ENCODE measurements around the gene ZBTB32. TPM values are rescaled to one million over a fixed set of nuclear protein-coding genes. Genes with fewer than 3 reads are reported as not detected.

The ZBTB32 gene
- total RNA-seq, 2 donors from 2014 or later = not detected

DNA sequence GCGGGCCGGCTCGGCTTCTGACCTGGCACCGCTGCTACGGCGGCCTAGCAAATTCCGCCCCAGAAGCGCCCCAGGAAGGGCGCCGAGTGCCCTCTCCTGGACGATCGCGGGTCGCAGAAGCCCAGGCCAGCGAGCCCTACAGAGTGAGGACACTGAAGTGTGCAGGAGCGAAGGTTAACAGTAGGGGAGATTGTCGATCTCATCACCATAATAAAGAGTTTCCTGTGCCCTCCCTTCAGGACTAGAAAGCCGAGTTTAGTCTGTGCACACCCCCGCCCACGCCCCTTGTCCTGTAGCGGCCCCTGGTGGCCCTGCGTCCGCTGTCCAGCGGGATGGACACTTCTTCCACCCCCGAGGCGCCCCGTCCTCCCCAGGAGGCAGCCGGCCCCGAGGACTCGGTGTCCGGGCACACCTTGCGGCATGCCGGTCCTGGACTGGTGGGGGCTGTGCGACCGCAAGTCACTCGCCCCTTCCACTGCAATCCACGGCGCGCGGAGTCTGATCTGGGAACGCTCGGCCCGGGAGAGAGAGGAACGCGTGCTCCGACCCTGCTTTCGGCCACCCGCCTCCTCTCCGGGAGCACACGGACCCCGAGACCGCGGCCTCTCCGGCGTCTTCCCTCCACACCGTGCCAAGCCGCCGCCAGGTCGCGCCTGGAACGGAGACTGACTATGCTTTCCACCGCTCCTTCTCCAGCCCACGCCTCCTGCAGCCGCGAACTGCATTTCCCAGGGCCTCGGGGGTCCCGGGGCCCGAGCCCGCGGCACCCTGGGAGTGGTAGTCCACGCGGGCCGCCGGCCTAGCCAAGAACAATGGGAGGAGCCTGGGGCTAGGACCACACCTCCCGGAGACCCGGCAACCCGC lies 12.7 kb downstream of the ZBTB32 start:
- DNase-seq (ENCODE audit: low spot score) (peak; percentile 88), ATAC-seq (ENCODE audit: insufficient number of reproducible peaks, low FRiP score, low read depth) (peak; percentile 91)
- Histone ChIP-seq H3K9me3 (no peaks in the 10 kb centered on the region), H3K36me3 (peaks cover 13% of the 10 kb centered on the region), H3K4me1 (ENCODE audit: control insufficient read depth in 1 of 2, low read depth in 2 of 2) (peaks cover 16 to 26% of the 10 kb centered on the region in 2 donors), H3K4me3 (peak overlapping the region; percentile 82), H3K27me3 (replicated peaks; ENCODE audit: insufficient read depth) (no peaks in the 10 kb centered on the region), H3K27ac (peak overlapping the region; percentile 60 to 74)
- TF ChIP-seq, protein P1, sequence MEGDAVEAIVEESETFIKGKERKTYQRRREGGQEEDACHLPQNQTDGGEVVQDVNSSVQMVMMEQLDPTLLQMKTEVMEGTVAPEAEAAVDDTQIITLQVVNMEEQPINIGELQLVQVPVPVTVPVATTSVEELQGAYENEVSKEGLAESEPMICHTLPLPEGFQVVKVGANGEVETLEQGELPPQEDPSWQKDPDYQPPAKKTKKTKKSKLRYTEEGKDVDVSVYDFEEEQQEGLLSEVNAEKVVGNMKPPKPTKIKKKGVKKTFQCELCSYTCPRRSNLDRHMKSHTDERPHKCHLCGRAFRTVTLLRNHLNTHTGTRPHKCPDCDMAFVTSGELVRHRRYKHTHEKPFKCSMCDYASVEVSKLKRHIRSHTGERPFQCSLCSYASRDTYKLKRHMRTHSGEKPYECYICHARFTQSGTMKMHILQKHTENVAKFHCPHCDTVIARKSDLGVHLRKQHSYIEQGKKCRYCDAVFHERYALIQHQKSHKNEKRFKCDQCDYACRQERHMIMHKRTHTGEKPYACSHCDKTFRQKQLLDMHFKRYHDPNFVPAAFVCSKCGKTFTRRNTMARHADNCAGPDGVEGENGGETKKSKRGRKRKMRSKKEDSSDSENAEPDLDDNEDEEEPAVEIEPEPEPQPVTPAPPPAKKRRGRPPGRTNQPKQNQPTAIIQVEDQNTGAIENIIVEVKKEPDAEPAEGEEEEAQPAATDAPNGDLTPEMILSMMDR (IDR thresholded peaks at IDR 0.05) = peak; percentile 84

- H3K27ac ChIP-seq = peak within 1 kb of the TSS; percentile 71 to 74
- H3K27me3 ChIP-seq (replicated peaks; ENCODE audit: insufficient read depth) = no peaks in the 10 kb centered on the region
- TF ChIP-seq, protein P1 (IDR thresholded peaks at IDR 0.05) = no peak
- H3K4me1 ChIP-seq (ENCODE audit: control insufficient read depth in 1 of 2, low read depth in 2 of 2) = peaks cover 16 to 26% of the 10 kb centered on the region in 2 donors
- H3K4me3 ChIP-seq = peak within 1 kb of the TSS; percentile 82
- no peaks in the 10 kb centered on the region for H3K9me3 ChIP-seq
- DNase-seq (ENCODE audit: low spot score) = no peak
- H3K36me3 ChIP-seq = peaks cover 21% of the 10 kb centered on the region
- ATAC-seq (ENCODE audit: insufficient number of reproducible peaks, low FRiP score, low read depth) = peak; percentile 58
Observed at GRCh38 chr19:35717665-35718344, 13.4 kb downstream of the ZBTB32 start, which contains the start of gene KMT2B. TSS of gene KMT2B (plus strand) at chr19:35718003. CDS start at chr19:35718019, 16 bp downstream.

DNA sequence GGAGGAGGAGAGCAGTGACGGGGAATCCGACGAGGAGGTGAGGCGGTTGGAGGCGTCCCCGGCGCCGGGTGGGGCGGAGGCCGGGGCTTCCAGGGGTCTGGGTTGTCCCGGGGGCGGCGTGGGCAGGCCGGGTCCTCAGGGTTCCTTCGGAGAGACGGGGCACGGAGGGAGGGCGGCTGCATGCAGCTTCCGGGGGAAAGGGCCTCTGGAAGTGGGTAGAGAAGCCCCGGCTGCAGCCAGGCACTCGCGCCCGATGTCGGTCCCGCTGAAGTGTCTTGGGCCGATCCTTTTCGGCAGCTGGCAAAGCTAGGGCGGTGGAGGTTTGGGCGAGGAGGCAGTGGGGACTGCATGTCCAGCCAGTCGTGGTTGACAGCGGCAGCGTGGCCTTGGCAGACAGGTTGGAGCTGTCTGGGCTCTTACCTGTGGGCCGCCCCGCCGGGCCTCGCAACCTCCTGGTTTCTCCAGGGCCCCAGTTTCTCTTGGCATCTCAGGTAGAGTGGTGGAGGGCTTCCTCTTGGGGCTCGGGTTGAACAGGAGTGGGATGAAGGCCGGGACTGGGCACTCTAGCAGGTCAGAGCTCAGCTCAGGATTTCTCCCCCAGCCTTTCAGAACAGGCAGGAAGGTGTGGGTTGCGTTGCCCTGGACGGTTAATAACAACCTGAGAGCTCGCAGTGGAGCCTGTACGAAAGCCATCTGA lies 14.1 kb downstream of the ZBTB32 start:
- H3K36me3 ChIP-seq = peaks cover 28% of the 10 kb centered on the region
- peak overlapping the region; percentile 80 for H3K4me3 ChIP-seq
- no peak for ATAC-seq (ENCODE audit: insufficient number of reproducible peaks, low FRiP score, low read depth)
- DNase-seq (ENCODE audit: low spot score) = no peak
- H3K4me1 ChIP-seq (ENCODE audit: control insufficient read depth in 1 of 2, low read depth in 2 of 2) = peaks cover 16 to 26% of the 10 kb centered on the region in 2 donors
- TF ChIP-seq, protein P1 (IDR thresholded peaks at IDR 0.05) = no peak
- no peaks in the 10 kb centered on the region for H3K27me3 ChIP-seq (replicated peaks; ENCODE audit: insufficient read depth)
- H3K27ac ChIP-seq = peak overlapping the region; percentile 59 to 71
- H3K9me3 ChIP-seq = no peaks in the 10 kb centered on the region

- Histone ChIP-seq H3K9me3 (no peaks in the 10 kb centered on the region), H3K4me3 (peak overlapping the region; percentile 80), H3K27ac (no peak overlapping the region), H3K36me3 (peaks cover 39% of the 10 kb centered on the region), H3K4me1 (ENCODE audit: control insufficient read depth in 1 of 2, low read depth in 2 of 2) (peaks cover 16 to 26% of the 10 kb centered on the region in 2 donors), H3K27me3 (replicated peaks; ENCODE audit: insufficient read depth) (no peaks in the 10 kb centered on the region)
- TF ChIP-seq, protein P1 (IDR thresholded peaks at IDR 0.05) = no peak
- DNase-seq (ENCODE audit: low spot score) = no peak
- no peak for ATAC-seq (ENCODE audit: insufficient number of reproducible peaks, low FRiP score, low read depth)
Observed at GRCh38 chr19:35719402-35720162, 15.2 kb downstream of the ZBTB32 start.

Measured in thoracic aorta (tissue), 2 donors.